OCI-LY3 (cell line): ENCODE results near the gene TIMMDC1.

ENCODE experiments used
- CTCF ChIP-seq: fragments of 200-600, 300-600 bp; sonication (generic); IDR thresholded peaks from 2 replicates; pipeline ENCODE4 v1.5.1; 2014; ENCODE audit warnings: antibody characterized with exemption, low read length, low read depth
- EZH2phosphoT487 ChIP-seq: fragments of 200-600 bp; shearing (Covaris generic); IDR thresholded peaks from 2 replicates; pipeline ENCODE4 v1.6.1; 2018; ENCODE audit warnings: antibody characterized with exemption, mixed run types, low read depth

DNA sequence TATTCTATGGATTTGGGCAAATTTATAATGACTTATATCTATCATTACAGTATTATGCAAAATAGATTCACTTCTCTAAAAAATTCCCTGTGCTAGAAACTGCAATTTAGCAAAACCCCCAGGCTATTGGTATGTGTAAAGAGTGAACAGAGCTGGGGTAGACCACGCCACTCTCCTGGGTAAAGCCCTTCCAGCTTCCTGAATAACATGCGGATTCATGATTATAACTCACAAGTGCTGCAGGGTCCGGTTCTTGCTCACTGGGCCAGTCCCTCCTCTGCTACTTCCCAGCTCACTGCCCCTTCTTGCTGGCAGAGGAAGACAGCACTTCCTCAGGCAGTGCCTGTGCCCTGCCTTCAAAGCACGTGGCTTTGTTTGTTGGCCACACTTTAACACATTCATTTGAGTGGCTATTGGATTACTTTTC is 57.0 kb downstream of the TIMMDC1 start:
- TF ChIP-seq CTCF: no peak
- TF ChIP-seq EZH2phosphoT487: no peak
